NOMO-1 (cell line): Measurements from ENCODE around the gene OR8A1.

ENCODE experiments used
- DNase-seq, 2 experiments: peaks; one replicate each; lab custom pipeline; 2025; ENCODE audit not compliant: unreplicated experiment in 2 of 2; lab: John Stamatoyannopoulos, UW

The OR8A1 gene

DNA sequence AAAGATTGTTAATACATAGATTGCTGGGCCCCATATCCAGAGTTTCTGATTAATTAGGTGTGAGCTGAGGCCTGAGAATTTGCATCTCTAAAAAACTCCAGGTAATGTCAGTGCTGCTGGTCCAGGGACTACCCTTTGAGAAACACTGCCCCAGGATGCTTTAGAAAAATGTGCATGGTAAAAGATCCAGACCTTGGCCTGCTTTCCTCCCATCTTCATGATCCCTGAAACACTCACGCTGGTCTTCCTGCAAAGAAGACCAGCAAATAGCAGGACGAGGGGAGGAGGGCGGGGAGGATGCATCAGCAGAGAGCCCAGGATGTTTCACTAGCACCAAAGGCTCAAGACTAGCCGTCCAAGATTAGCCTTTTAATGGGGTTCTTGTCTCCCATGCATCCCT is at the start of gene OR8A1:
TSS of gene OR8A1 (plus strand) at position 301 of the 400 bp plus-strand sequence. CDS start 123 bp downstream, outside the sequence.
- DNase-seq: no peak

DNA sequence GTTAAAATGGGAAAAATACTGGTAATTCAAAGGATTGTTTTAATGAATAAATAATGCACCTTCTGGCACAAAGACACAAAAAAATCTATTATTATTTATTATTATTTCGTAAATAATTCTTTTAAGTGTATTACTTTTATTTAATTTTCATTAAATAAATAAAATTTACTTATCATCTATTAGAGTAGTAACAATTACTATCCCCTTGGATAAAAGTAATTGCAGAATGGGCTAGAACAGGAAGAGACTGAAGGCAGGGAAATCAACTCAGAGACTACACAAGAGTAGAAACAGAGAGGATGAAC is 49.3 kb upstream of the OR8A1 start:
- no peak for DNase-seq

DNA sequence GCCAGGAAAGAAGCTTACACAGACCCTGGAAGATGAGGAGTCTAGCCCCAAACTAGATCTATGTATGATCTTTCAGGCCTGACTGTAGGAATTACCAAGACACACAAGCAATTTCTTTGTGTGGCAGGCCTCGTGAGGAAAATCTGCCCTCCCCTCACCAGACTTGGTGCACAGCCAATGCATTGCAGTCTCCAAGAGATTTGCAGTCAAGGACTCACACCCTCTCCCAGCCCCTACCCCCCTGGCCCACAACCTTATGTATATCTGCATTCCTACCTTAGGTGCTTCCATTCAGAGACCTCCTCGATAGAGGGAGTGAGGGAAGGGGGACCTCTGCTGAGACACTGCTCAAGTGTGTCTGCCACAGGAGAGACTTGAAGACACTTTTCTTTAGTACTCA is 36.2 kb upstream of the OR8A1 start:
- DNase-seq: no peak

DNA sequence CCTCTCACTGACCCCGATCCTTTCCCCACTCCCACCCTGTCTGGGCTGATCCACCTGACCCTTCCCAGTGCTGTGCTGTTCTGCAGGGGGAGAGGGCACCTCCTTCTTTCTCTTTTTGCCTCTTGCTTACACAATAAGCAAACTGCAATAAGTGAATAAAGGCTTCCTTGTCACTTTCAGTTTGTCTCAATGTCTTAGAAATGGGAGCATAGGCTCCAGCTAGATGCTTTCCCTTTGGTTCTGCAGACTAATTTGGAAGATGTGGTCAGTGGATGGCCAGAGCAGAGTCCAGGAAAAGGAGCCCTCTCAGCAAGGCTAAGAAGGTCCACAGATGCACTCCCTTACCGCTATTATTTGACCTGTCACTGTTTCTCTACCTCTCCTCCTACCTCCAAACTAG is 35.7 kb upstream of the OR8A1 start:
- DNase-seq: no peak

DNA sequence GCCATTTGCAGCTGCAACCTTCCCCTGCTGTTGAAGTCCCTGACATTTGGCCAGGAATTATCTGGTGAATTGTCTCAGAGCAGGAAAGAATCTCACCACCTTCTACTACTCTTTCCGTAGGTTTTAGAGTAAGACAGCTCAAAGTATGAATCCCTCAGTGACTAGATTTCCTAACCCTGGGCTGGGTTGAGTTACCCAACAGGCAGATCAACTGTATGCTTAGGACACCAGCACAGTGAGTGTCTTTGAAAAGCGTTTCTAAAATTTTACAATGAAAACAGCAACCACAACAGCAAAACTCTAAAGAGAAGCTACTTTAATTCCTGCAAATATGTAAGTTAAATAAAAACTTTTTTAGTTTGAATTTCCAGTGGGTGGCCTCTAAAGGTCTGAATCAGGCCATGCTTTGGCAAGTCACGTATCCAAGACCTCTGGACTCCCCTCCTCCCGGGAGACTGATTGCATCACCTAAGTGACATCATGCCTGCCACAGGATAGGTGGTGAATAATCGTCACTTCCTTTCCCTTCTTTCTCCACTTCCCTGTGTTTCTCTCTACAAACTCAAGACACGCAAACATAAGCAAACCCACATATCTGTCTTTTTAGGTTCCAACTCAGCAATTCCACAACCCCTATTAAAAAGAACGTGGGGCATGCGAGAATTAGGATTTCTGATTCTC is 34.1 kb upstream of the OR8A1 start:
- DNase-seq: no peak

DNA sequence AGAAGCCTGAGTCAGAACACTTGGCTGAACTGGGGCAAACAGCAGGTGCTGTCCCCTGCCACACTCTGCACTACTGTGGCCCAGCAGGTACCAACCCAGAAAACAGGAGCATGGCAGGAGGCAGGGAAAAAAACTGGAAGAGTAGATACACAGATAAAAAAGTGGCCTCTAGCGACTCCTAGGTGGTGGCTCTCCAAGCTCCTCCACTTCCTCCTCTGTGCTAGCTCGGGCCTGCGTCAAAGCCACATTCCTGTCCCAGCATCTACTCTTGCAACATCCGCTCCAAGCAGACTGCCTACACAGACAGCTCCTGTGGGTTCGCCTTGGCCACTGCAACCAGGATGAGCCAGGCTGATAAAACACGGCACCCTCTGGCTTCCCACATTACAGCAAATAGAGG is 33.3 kb upstream of the OR8A1 start:
- peak; percentile 47 to 62 for DNase-seq

DNA sequence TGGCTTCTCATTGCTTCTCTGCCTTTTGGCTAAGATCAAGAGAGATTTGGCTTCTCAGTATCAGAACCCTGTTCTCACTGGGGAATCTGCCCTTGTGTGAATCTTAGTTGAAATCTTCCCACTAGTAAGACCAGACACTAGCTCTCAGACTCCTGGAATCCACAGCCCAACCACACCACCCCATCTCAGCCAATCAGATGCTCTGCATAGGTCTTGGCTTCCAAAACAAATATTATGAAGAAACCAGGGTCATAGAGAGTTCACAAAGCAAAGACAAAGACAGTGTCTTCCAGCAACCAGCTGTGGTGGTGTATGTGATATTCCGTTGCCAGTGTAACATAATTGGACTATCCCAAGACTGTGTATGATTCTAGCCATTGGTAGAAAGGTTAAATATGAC is 31.8 kb upstream of the OR8A1 start:
- no peak for DNase-seq

DNA sequence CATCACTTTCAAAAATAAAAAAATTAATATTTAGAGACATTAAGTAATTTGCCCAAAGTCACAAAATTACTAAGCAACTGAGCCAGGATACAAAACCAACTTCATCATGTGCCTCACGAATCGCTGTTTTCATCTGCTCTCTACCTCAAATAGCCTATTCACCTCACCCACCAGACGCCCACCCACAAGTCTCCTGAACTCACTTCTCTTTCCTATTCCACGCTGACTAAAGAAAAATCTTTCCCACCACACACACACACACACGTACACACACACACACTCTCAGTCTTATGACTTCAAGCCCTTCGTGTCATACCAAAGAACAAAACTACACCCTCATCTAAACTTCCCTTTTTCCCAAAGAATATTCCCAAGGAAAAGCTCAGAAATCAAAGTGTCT is 28.6 kb upstream of the OR8A1 start:
- DNase-seq: no peak

DNA sequence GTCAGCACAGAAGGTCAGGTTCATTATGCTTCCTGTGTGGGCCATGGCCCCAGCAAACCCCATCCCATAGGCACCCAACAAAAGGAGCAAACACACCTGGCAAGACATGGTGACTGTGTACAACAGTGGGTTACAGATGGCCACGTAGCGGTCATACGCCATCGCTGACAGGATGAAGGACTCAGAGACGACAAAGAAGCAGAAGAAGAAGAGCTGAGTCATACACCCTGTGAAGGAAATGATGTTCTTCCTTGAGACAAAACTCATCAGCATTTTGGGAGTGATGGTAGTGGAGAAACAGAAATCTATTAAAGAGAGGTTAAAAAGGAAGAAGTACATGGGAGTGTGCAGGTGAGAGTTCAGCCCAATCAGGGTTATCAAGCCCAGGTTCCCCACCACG is 26.7 kb upstream of the OR8A1 start:
- peak in 1 of 2 experiments; percentile 10 for DNase-seq

DNA sequence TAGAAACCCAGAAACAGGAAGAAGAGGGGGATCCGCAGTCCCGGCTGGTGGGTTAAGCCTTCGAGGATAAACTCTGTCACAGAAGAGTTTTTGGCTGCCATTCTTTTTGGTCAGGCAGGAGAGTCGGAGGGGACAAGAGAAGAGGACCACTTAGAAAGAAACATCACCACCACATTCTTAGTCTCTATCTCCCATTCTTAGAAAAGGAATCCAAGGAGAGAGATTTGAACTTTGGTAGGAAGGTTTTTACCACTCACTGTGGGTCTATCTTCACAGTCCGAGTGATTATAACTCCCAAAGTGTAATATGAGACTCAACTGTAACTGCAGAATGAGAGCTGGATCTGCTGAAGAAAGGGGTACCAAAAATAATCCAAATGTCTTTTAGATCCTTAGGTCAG is 26.2 kb upstream of the OR8A1 start, which contains the start of gene OR8B12:
TSS of gene OR8B12 (minus strand) at position 101 of the 400 bp plus-strand sequence. CDS start at position 101, 0 bp downstream.
- no peak for DNase-seq

DNA sequence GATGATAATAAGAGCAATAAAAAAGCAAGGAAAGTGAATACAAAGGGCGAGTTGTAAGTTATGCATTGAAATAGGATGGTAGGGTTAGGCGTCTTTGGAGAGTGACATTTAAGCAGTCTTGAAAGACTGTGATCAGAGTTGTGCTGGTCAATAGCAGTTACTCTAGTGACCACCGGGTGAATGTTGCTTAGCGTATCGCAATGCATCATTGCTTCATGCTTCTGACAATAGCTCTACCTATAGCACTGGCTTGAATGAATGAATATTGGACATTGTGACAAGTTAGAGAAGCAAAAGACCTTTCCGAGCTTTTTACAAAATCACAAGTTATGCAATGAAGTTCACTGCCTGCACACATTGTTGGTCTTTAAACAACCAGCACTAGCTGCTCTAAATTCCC is 18.6 kb upstream of the OR8A1 start:
- DNase-seq: no peak

DNA sequence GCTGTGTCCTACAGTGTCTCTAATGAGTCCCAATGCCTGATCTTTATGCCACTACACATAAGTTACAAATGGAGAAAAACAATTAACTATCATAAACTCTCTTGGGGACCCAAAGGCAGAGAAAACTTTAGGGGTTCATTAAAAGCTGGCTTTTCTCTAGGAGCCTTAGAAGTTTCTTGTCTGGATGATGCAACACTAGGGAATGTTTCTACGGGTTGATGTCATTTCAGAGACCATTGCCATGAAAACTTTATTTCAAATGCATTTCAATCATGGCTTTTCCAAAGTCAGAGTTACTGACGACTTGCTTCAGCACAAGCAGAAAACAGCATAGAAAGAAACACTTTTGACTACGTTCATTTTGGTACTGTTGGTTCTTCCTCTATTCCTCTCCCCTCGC is 17.8 kb upstream of the OR8A1 start:
- no peak for DNase-seq

DNA sequence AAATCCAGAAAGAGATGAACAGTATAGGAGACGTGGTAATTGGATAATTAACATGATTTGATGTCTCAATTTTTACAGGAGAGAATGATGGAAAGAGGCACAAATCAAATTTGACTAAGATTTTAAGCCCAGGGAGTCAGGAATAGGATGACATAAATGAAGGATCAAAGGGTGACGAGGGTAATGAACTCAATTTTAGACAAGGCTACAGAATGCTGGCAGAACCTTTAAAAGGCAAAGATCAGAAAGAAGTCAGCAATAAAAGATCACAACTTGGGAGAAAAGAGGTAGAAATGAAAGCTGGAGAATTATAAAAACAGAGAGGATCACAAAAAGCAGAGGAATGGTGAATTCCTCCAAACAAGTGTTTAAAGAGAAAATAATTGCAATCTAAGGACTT is 13.0 kb upstream of the OR8A1 start:
- no peak for DNase-seq

DNA sequence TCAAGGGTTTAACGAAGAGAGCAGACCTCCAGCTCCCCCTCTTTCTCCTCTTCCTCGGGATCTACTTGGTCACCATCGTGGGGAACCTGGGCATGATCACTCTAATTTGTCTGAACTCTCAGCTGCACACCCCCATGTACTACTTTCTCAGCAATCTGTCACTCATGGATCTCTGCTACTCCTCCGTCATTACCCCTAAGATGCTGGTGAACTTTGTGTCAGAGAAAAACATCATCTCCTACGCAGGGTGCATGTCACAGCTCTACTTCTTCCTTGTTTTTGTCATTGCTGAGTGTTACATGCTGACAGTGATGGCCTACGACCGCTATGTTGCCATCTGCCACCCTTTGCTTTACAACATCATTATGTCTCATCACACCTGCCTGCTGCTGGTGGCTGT is 363 bp downstream of the OR8A1 start:
- DNase-seq: no peak

DNA sequence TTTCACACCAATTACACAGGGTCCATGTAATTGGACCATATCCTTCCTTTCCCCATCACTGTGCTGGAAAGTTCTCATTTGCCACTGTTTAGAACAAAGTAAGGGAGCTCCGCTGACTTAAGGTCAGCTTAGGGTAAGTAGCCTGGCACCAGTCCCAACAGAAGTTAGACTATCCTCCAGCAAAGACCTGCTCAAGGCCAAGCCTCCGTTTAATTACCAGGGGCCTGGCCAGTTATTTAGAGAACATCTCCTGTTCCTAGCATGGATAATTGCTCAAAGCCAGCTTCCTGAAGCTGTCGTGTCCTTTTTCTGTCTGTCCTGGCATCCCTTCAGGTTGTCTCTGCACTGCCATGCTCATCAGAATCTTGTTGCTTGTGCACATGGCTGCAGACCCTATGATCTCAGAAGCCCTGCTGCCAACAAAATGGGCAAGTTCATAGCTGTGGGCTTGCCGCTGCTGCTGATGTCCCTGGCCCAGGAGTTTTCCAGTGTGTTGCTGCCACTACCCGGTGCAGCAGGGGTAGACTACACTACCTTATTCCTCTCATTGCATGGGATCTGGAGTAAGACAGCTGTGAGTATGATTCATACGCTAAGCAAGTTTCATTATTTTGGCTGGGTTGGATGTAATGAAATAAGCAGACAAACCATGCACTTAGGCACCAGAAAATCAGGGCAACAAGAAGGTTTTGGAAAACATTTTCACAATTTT is 8.1 kb downstream of the OR8A1 start:
- DNase-seq: no peak

DNA sequence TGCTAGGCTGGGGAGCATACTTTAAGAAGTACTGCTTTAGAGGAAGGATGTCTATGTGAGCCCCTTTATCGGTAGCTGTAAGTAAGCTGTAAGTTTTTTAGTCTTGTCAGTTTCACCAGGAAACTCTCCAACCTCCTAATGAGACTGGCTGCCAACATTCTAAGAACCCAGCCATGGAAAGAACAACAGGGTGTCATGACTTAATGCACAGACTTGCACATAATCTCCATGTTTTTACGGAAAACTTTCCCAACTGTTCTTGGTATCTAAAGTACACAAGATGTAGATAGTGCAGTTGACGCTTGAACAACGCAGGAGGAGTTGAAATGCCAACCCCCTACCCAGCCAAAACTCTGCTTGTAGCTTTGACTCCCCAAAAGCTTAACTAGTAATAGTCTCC is 9.0 kb downstream of the OR8A1 start:
- no peak for DNase-seq

DNA sequence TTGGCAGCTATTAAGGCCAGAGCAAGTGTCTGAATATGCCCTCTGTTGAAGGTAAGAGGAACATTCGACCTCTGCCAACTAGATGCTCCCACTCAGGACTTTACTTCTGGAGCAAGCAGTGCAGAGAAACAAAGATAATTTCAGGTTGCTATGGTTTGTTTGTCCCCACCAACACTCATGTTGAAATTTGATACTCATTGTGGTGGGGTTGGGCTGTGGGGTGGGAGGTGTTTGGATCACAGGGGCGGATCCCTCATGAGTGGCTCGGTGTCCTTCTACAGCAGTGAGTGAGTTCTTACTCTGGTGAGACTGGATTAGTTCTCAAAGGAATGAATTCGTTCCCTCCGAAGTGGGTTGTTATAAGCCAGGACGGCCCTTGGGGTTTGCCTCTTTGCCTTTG is 12.0 kb downstream of the OR8A1 start:
- DNase-seq: no peak

DNA sequence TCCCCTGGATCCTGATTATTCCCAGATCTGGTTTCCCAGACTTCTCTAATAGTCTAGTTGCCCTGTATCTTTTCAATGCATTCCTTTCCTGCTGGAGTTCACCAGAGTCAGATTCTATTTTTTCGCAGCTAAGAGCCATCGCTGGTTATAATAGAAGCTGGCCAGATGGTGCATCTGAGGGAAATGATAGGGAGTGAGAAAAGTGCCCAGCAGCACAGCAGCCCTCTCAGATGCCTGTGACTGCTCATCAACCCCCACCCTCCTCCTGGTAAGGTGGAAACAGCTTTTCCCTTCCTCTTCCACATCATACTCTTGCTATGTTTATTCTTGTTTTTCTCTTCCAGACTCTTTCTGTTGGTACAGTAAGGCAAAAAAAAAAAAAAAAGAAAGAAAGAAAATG is 12.8 kb downstream of the OR8A1 start:
- no peak for DNase-seq

DNA sequence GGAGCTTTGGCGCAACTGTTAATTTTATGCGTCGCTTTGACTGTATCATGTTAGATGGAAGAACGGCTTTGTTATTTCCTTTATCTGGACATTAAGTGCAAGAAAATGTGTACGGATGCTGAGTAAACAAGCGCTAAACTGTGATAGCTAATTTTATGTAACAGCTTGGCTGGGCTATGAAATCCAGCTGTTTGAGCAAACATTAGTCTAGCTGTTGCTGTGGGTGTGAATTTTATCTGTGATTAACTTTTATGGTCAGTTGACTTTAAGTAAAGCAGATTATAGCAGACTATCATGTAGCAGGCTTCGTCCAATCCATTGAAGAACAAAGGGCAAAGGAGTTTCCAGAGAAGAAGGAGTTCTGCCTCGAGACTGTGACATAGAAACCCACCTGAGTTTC is 14.0 kb downstream of the OR8A1 start:
- no peak for DNase-seq

DNA sequence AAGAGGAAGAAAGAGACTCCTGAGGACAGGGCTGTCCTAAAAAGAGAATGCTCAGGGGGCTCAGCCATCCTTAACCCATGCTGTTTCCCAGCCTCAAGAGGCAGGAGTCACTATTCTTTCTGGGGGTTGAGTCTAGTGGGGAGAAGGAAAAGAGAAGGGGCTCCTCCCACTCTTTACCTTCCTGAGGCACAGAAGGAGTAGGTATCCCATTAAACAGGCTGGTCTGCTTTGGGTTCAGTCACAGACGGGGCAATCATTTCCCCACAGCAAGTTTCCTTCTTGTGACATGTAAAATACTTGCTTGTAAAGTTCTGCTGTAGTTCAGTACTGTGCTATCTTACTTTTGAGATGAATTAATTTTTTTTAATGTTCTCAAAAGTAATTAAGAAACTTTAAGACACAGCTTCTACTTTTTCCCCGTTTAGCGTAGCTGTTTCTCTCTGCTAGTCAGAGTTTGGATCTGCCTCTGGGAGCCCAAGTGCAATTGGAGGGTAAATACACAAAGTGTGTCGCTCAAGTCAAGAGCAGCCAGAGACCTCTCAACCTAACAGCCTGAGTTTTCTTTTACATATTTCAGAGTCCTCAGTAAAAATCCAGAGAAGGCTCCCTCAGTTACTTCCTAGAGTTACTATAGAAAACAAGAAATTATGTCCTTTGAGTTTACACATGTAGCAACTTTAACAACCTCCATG is 15.0 kb downstream of the OR8A1 start:
- no peak for DNase-seq

DNA sequence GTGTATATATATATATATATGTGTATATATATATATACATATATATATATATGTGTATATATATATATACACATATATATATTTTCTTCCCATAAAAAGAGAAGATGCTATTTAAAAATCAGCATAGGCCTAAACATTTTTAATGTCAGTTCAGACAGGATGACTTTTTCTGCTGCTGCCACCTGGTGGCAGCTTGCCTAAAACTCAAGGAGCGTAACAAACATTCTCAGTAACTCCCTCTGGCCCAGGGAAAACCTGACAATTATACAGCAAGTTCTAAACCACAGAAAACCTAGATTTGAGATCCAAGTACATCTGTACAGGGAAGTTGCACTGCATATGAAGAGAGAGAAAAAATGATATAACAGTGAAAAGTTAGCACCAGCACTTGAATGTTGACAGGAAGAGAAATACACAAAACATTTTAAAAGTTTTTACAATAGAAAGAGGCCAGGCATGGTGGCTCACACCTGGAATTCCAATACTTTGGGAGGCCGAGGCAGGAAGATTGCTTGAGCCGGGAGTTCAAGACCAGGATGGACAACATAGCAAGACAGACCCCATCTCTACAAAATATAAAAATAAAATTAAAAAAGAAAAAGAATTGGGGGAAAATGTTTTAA is 16.6 kb downstream of the OR8A1 start:
- peak; percentile 14 to 40 for DNase-seq

DNA sequence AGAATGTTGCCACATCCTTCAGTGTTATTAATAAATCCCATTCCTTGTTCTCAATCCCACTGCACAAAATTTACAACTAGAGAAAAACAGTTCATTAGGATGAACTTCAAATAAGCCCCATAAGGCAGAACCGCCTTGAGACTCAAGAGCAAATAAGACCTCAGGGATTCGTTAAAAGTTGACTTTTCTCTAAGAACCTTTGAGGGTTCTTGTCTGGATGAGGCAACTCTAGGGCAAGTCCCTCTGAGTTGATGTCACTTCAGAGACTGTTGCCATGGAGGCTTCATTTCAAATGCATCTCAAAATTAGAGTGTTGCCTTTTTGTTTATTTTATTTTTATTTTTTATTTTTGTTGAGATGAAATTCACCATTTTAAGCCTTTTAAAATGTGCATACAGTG is 21.6 kb downstream of the OR8A1 start:
- no peak for DNase-seq
